ENCODE data around the gene AGAP3. TPM values are rescaled to one million over a fixed set of nuclear protein-coding genes. Genes with fewer than 3 reads are reported as not detected.

The AGAP3 gene
- total and polyA plus RNA-seq, 2 donors (not counting 1 experiment from before 2014, with no cell fraction given): 21.1 to 22.3 TPM

- Histone ChIP-seq H3K27ac (ENCODE audit: low read length in 2 of 2) (no peak overlapping the region), H3K4me1 (ENCODE audit: control insufficient read depth in 2 of 2, insufficient read depth in 2 of 2, low read length in 2 of 2) (peaks cover 0 to 6% of the 10 kb centered on the region in 2 donors), H2AFZ (ENCODE audit: insufficient read depth, low read depth, low read length, poor library complexity, severe bottlenecking) (no peak overlapping the region), H3K4me2 (replicated peaks; ENCODE audit: low read depth, low read length, poor library complexity, severe bottlenecking) (no peak overlapping the region), H3K79me2 (ENCODE audit: control insufficient read depth, insufficient read depth, low read length) (no peaks in the 10 kb centered on the region), H3K9me3 (ENCODE audit: control extremely low read depth in 1 of 3, control insufficient read depth in 2 of 3, insufficient read depth in 1 of 3, low read length in 2 of 3) (no peaks in the 10 kb centered on the region), H3K9ac (ENCODE audit: low read length) (no peak overlapping the region), H3K36me3 (replicated peaks in 1 of 2; ENCODE audit: control extremely low read depth in 1 of 2, control insufficient read depth in 1 of 2, extremely low read depth in 1 of 2, insufficient read depth in 2 of 2, low read length in 1 of 2) (no peaks in the 10 kb centered on the region), H3K4me3 (ENCODE audit: control extremely low read depth in 1 of 5, extremely low read depth in 1 of 5, insufficient read depth in 1 of 5, low read depth in 2 of 5, low read length in 4 of 5) (no peak overlapping the region), H3K27me3 (replicated peaks in 1 of 4; ENCODE audit: control extremely low read depth in 1 of 4, control insufficient read depth in 3 of 4, insufficient read depth in 4 of 4, low read length in 3 of 4) (no peaks in the 10 kb centered on the region), H4K20me1 (ENCODE audit: control insufficient read depth, insufficient read depth, low read length, poor library complexity, severe bottlenecking) (no peaks in the 10 kb centered on the region)
- Mint-ChIP-seq H3K4me1 (peaks cover 6% of the 10 kb centered on the region), H3K9me3 (ENCODE audit: insufficient read depth) (no peaks in the 10 kb centered on the region), H3K27me3 (peaks cover 3% of the 10 kb centered on the region), H3K27ac (no peak overlapping the region), H3K4me3 (no peak overlapping the region)
- TF ChIP-seq CTCF (IDR thresholded peaks at IDR 0.05) (no peak), EZH2 (IDR thresholded peaks at IDR 0.05; ENCODE audit: borderline replicate concordance, insufficient read depth, low read depth, low read length, poor library complexity, severe bottlenecking) (no peak)
- no peak for ATAC-seq (ENCODE audit: low read depth)
- CTCF ChIA-PET: interaction anchor here (0.6 to 2.0 kb wide), 29 partner anchors 9 to 949 kb away, joined by 3 to 17 read pairs (median 4); partner anchors contain the start of gene FASTK
- intact Hi-C loops (cut with micrococcal nuclease): no loop called here
- WGBS (ENCODE audit: insufficient coverage): 94% methylated on average over 44 of the region's 50 CpGs
- no peak for DNase-seq
- POLR2A ChIA-PET: no interaction called here
These were observed 37.0 kb downstream of the AGAP3 start for GRCh38 chr7:151123158-151123821.

GRCh38 chr7:151123822-151124464 is 37.7 kb downstream of the AGAP3 start:
- TF ChIP-seq CTCF (IDR thresholded peaks at IDR 0.05) (peak; percentile 93), EZH2 (IDR thresholded peaks at IDR 0.05; ENCODE audit: borderline replicate concordance, insufficient read depth, low read depth, low read length, poor library complexity, severe bottlenecking) (no peak)
- CTCF ChIA-PET: interaction anchor here (0.6 to 2.0 kb wide), 31 partner anchors 9 to 948 kb away, joined by 3 to 17 read pairs (median 4); partner anchors contain the start of gene FASTK
- Mint-ChIP-seq H3K27ac (no peak overlapping the region), H3K4me3 (no peak overlapping the region), H3K4me1 (peaks cover 3% of the 10 kb centered on the region), H3K27me3 (peaks cover 3% of the 10 kb centered on the region), H3K9me3 (ENCODE audit: insufficient read depth) (no peaks in the 10 kb centered on the region)
- Histone ChIP-seq H2AFZ (ENCODE audit: insufficient read depth, low read depth, low read length, poor library complexity, severe bottlenecking) (no peak overlapping the region), H3K9me3 (ENCODE audit: control extremely low read depth in 1 of 3, control insufficient read depth in 2 of 3, insufficient read depth in 1 of 3, low read length in 2 of 3) (no peaks in the 10 kb centered on the region), H3K9ac (ENCODE audit: low read length) (no peak overlapping the region), H3K4me2 (replicated peaks; ENCODE audit: low read depth, low read length, poor library complexity, severe bottlenecking) (no peak overlapping the region), H3K4me3 (ENCODE audit: control extremely low read depth in 1 of 5, extremely low read depth in 1 of 5, insufficient read depth in 1 of 5, low read depth in 2 of 5, low read length in 4 of 5) (no peak overlapping the region), H3K4me1 (ENCODE audit: control insufficient read depth in 2 of 2, insufficient read depth in 2 of 2, low read length in 2 of 2) (peaks cover 0 to 6% of the 10 kb centered on the region in 2 donors), H3K27ac (ENCODE audit: low read length in 2 of 2) (no peak overlapping the region), H3K79me2 (ENCODE audit: control insufficient read depth, insufficient read depth, low read length) (no peaks in the 10 kb centered on the region), H3K27me3 (replicated peaks in 1 of 4; ENCODE audit: control extremely low read depth in 1 of 4, control insufficient read depth in 3 of 4, insufficient read depth in 4 of 4, low read length in 3 of 4) (no peaks in the 10 kb centered on the region), H3K36me3 (replicated peaks in 1 of 2; ENCODE audit: control extremely low read depth in 1 of 2, control insufficient read depth in 1 of 2, extremely low read depth in 1 of 2, insufficient read depth in 2 of 2, low read length in 1 of 2) (no peaks in the 10 kb centered on the region), H4K20me1 (ENCODE audit: control insufficient read depth, insufficient read depth, low read length, poor library complexity, severe bottlenecking) (no peaks in the 10 kb centered on the region)
- 57% methylated on average over 7 of the region's 24 CpGs for WGBS (ENCODE audit: insufficient coverage)
- POLR2A ChIA-PET: no interaction called here
- intact Hi-C loops (cut with micrococcal nuclease): loop anchor here (1.0 kb wide), 1 partner anchor 48 kb away; no protein-coding TSS in a partner anchor
- DNase-seq (peak; percentile 85), ATAC-seq (ENCODE audit: low read depth) (peak; percentile 98)
